Testis (tissue), 2 donors: ENCODE measurements around the gene MATN1.

Experiments
- POLR2A ChIP-seq: fragments of 450-650 bp; IDR thresholded peaks from one replicate; pipeline ENCODE4 v1.6.1; 2017; ENCODE audit warnings: antibody characterized with exemption, mild to moderate bottlenecking, moderate library complexity
- TF ChIP-seq, protein P1 (sequence below), 3 experiments: fragments of 450-650 bp in 2 of 3; fragments of 200-600 bp in 1 of 3; sonication (generic) in 1 of 3; IDR thresholded peaks; one replicate each; pipeline ENCODE4 v1.5.1; 2016 to 2019; ENCODE audit warnings: antibody characterized with exemption in 3 of 3, mild to moderate bottlenecking in 2 of 3, moderate library complexity in 1 of 3

DNA sequence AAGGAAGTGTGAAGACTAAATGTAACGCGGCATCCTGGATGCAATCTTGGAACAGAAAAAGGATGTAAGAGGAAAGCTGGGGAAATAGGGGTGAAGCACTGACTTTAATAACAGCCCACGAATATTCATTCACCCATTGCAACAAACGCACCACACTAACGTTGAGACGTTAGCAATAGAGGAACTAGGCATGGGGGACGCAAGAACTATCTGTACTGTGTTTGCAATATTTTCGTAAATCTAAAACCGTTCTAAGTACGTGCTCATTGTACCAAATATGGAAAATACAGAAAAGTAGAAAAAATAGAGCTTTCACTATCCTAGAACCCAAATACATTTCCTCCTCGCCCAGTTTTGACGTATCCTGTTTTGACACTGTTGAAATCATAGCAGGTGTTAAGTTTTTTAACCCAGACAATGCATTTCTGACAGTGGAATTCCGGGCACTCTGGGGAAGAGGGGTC, 30.3 kb upstream of the MATN1 start:
- TF ChIP-seq, protein P1, sequence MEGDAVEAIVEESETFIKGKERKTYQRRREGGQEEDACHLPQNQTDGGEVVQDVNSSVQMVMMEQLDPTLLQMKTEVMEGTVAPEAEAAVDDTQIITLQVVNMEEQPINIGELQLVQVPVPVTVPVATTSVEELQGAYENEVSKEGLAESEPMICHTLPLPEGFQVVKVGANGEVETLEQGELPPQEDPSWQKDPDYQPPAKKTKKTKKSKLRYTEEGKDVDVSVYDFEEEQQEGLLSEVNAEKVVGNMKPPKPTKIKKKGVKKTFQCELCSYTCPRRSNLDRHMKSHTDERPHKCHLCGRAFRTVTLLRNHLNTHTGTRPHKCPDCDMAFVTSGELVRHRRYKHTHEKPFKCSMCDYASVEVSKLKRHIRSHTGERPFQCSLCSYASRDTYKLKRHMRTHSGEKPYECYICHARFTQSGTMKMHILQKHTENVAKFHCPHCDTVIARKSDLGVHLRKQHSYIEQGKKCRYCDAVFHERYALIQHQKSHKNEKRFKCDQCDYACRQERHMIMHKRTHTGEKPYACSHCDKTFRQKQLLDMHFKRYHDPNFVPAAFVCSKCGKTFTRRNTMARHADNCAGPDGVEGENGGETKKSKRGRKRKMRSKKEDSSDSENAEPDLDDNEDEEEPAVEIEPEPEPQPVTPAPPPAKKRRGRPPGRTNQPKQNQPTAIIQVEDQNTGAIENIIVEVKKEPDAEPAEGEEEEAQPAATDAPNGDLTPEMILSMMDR (IDR thresholded peaks at IDR 0.05), result no peak
- TF ChIP-seq POLR2A, result no peak
